T-cell (primary cell): ENCODE results near the gene LRP1. TPM values are rescaled to one million over a fixed set of nuclear protein-coding genes. Genes with fewer than 3 reads are reported as not detected.

Experiments used
- ATAC-seq, 4 experiments: fragments of 200-7000 bp in 3 of 4; fragments of 150-1000 bp in 1 of 4; cut with Tn5 transposase; replicated peaks in 1 of 4; 1 replicate in 3 of 4; 2 replicates in 1 of 4; pipeline ENCODE4 v1.10.0; 2021; ENCODE audit warnings: moderate library complexity in 3 of 4, mild to moderate bottlenecking in 2 of 4, moderate number of reproducible peaks in 1 of 4
- CTCF ChIA-PET, 2 donors: fragments of 300-600 bp; sonication (Branson Sonifier 250); formaldehyde crosslinking; loops; one replicate each; lab custom pipeline; 2022; ENCODE audit warnings: antibody characterized with exemption in 2 of 2; lab: Charles Lee
- POLR2A ChIA-PET, 2 donors: fragments of 300-600 bp; sonication (Branson Sonifier 250); formaldehyde crosslinking; loops; one replicate each; lab custom pipeline; 2022; ENCODE audit warnings: antibody characterized with exemption in 2 of 2; lab: Charles Lee
- DNase-seq, 35 experiments: peaks; one replicate each; pipeline versions ENCODE4 v3.0.0 to v3.0.0-alpha.2; 2013 to 2023
- H3K27ac ChIP-seq: one replicate; pipeline ENCODE4 v1.5.1; 2013; ENCODE audit warnings: low read length
- H3K27me3 ChIP-seq, 2 experiments: replicated peaks in 1 of 2; 1 replicate in 1 of 2; 2 replicates in 1 of 2; pipeline versions ENCODE4 v1.6.1 to v1.7.0; 2013; ENCODE audit warnings: low read length in 1 of 2, mixed read lengths in 1 of 2; ENCODE audit not compliant: control insufficient read depth in 2 of 2, insufficient read depth in 2 of 2; ENCODE audit errors: extremely low read depth in 1 of 2
- H3K36me3 ChIP-seq, 2 donors: 1 replicate in 1 of 2; 2 replicates in 1 of 2; pipeline versions ENCODE4 v1.6.1 to v1.7.0; 2013; ENCODE audit warnings: low read length in 1 of 2; ENCODE audit not compliant: control insufficient read depth in 2 of 2, insufficient read depth in 1 of 2; ENCODE audit errors: extremely low read depth in 1 of 2
- H3K4me1 ChIP-seq, 2 experiments: 1 replicate in 1 of 2; 2 replicates in 1 of 2; pipeline versions ENCODE4 v1.6.1 to v1.7.0; 2013; ENCODE audit warnings: low read length in 2 of 2, mixed read lengths in 1 of 2; ENCODE audit not compliant: insufficient read depth in 2 of 2, control insufficient read depth in 1 of 2; ENCODE audit errors: extremely low read depth in 1 of 2
- H3K4me3 ChIP-seq, 2 donors: 1 replicate in 1 of 2; 2 replicates in 1 of 2; pipeline versions ENCODE4 v1.5.1 to v1.7.0; 2013; ENCODE audit warnings: mild to moderate bottlenecking in 2 of 2, low read length in 1 of 2, moderate library complexity in 1 of 2; ENCODE audit not compliant: control insufficient read depth in 1 of 2; ENCODE audit errors: extremely low read depth in 1 of 2
- H3K9me3 ChIP-seq: 2 replicates; pipeline ENCODE4 v1.7.0; 2013
- H3K27ac Mint-ChIP-seq, 2 donors: one replicate each; pipeline ENCODE4 v1.8.0; 2020 to 2021; ENCODE audit warnings: mild to moderate bottlenecking in 2 of 2, mixed read lengths in 2 of 2
- H3K27me3 Mint-ChIP-seq, 2 donors: one replicate each; pipeline ENCODE4 v1.8.0; 2021 to 2022; ENCODE audit warnings: mixed read lengths in 2 of 2
- H3K36me3 Mint-ChIP-seq: one replicate; pipeline ENCODE4 v1.8.0; 2021; ENCODE audit warnings: mixed read lengths
- H3K4me1 Mint-ChIP-seq, 3 donors: one replicate each; pipeline ENCODE4 v1.8.0; 2020 to 2022; ENCODE audit warnings: mixed read lengths in 3 of 3, mild to moderate bottlenecking in 1 of 3
- H3K4me3 Mint-ChIP-seq, 3 donors: one replicate each; pipeline ENCODE4 v1.8.0; 2020 to 2022; ENCODE audit warnings: mild to moderate bottlenecking in 3 of 3, mixed read lengths in 3 of 3, moderate library complexity in 3 of 3
- H3K9me3 Mint-ChIP-seq, 3 donors: one replicate each; pipeline ENCODE4 v1.8.0; 2020 to 2022; ENCODE audit warnings: mixed read lengths in 3 of 3
- WGBS: methylation state at CpG from one replicate; pipeline ENCODE4 v1.1.5; 2013; ENCODE audit warnings: missing lambda C conversion rate; ENCODE audit not compliant: insufficient coverage; 5-methylcytosine and 5-hydroxymethylcytosine counted together
- total RNA-seq, 35 experiments: library from RNA in 6 of 35; stranded (reverse) in 6 of 35; fragments of 120-200 nt in 1 of 35; gene quantifications; one replicate each; pipeline versions ENCODE4 v1.2.1 to v1.2.4 and lab custom pipeline; 2013 to 2026

LRP1 gene
- total RNA-seq, 5 donors from 2014 or later (not counting 1 experiment from before 2014, with no cell fraction given), result 5.9 to 8.1 (median 7.7) TPM

DNA sequence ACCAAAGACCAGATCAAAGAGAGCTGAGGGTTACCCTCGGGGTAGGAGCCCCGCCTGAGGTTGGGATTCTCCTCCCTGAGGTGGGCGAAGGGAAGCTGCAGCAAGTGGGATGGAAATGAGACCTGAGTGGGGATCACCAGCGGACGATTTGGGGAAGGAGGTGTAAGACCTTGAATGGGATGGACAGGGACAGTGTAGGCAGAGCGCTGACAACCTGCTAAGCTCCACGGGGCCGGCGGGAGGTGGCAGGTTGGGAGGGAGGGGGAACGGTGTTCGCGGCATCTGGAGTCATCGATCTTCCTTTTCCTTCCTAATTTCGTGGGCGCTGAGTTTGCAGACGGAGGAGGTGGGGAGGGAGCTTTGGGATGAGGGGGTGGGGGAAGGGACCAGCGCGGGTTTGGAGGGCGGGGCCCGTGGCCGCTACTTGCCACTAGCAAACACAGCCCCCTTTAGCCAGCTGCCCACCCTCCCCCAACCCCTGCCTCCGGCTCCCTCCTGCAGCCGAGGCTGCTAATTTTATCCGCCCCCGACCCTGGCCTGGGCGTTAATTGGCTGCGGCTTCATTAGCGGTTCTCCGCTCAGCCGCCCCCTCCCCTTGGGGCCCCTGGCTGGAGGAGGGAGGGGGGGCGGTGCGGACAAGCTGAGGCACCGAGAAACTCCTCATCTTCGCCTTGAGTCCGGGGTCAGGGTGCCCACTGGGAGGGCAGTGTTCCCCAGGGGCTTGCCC is 98.5 kb downstream of the LRP1 start:
- no peak for ATAC-seq
- Histone ChIP-seq H3K4me1 (peaks cover 18 to 90% of the 10 kb centered on the region in 2 experiments), H3K9me3 (no peaks in the 10 kb centered on the region), H3K27ac (no peak overlapping the region), H3K4me3 (no peak overlapping the region), H3K27me3 (peaks cover 8 to 59% of the 10 kb centered on the region in 2 experiments), H3K36me3 (peaks cover 0 to 8% of the 10 kb centered on the region in 2 donors)
- peak overlapping the region in 1 of 2 donors; percentile 27 for H3K27ac Mint-ChIP-seq
- ChIA-PET POLR2A (no interaction called here), CTCF (interaction anchor here (0.6 to 3.9 kb wide), 9 partner anchors 9 to 254 kb away, joined by 3 to 21 read pairs (median 4); a partner anchor contains a TSS)
- H3K4me1 Mint-ChIP-seq, result peaks cover 54 to 75% (median 74%) of the 10 kb centered on the region in 3 donors
- WGBS, result 12% methylated on average over 22 of the region's 35 CpGs
- peaks cover 3% of the 10 kb centered on the region for H3K36me3 Mint-ChIP-seq
- H3K9me3 Mint-ChIP-seq, result no peaks in the 10 kb centered on the region
- DNase-seq, result no peak
- peaks cover 34 to 52% of the 10 kb centered on the region in 2 donors for H3K27me3 Mint-ChIP-seq
- H3K4me3 Mint-ChIP-seq, result peak overlapping the region in 1 of 3 donors; percentile 42

DNA sequence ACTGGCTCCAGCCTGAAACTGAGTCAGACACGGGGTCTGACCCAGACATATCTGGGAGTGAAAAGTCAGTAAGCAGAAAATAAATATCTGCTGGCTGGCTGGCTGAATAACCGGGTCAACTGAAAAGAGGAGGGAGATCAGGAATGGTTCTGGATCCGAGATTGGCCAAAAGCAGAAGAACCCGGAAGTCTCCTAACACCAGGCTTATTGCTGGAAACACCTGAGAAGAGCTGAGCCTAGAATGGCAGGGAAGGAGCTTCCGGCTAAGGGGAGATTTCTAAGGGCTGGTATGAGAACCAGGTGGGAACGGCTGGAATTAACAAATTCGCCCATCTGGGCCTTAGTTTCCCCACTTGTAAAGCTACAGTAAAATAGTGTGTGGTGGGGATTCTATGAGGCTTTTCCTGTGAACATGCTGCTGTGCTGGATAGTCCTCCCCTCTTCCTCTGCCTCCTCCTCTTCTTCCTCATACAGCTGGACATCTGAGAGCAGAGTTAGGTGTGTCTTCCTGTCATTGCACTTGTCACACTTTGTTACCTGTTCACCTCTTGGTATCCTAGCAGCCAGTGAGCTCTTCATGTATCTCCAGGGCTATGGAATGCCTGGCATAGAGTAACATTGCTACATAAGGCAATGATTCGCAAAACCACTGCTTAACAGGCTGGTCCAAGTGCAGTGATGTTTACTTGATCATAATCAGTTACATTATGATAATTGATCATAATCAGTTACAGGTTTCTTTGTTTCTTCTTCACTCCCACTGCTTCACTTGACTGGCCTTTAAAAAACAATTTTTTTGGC is 99.2 kb downstream of the LRP1 start:
- H3K9me3 ChIP-seq, result no peaks in the 10 kb centered on the region
- H3K36me3 ChIP-seq, result peaks cover 0 to 16% of the 10 kb centered on the region in 2 donors
- peak overlapping the region in 1 of 2 donors; percentile 27 for H3K27ac Mint-ChIP-seq
- peaks cover 27 to 45% of the 10 kb centered on the region in 2 donors for H3K27me3 Mint-ChIP-seq
- H3K4me1 ChIP-seq, result peaks cover 17 to 83% of the 10 kb centered on the region in 2 experiments
- ATAC-seq (no peak), DNase-seq (no peak)
- H3K27ac ChIP-seq, result no peak overlapping the region
- peaks cover 8 to 57% of the 10 kb centered on the region in 2 experiments for H3K27me3 ChIP-seq
- peaks cover 54 to 70% (median 68%) of the 10 kb centered on the region in 3 donors for H3K4me1 Mint-ChIP-seq
- 84% methylated on average over 4 of the region's 8 CpGs for WGBS
- CTCF ChIA-PET, result interaction anchor here (0.6 to 3.9 kb wide), 7 partner anchors 9 to 45 kb away, joined by 3 to 21 read pairs (median 7); a partner anchor contains a TSS
- no peaks in the 10 kb centered on the region for H3K9me3 Mint-ChIP-seq
- H3K36me3 Mint-ChIP-seq, result peaks cover 11% of the 10 kb centered on the region
- POLR2A ChIA-PET, result interaction anchor here in 1 of 2 donors (0.5 kb wide), 1 partner anchor 376 kb away, joined by 3 read pairs; no protein-coding TSS in a partner anchor
- H3K4me3 Mint-ChIP-seq, result no peak overlapping the region
- H3K4me3 ChIP-seq, result no peak overlapping the region

DNA sequence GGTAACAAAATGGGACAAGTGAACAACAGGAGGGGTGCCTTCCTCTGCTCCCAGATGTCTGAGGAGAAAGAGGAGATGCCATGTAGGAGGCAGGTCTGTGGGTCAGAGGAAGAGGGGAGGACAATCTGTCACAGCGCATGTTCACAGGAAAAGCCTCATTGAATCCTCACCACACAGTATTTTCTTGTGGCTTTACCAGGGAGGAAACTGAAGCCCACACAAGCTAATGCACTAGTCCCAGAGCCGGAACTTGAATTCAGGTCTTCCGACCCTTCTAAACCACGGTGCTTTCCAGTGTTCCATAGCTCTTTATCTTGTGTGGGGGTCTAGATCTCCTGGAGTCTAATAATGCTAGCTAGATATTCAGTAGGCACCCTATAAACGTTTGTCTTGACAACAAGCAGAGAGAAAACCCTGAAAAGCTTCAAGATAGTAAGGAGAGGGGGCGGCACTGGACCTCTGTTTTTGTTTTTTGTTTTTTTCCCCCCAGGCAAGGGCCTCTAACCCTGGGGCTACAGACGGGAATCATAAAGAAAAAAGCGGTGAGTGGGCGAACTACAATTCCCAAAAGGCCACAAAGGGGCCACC is 100.9 kb downstream of the LRP1 start:
- Histone ChIP-seq H3K9me3 (no peaks in the 10 kb centered on the region), H3K4me1 (peaks cover 17 to 74% of the 10 kb centered on the region in 2 experiments), H3K27me3 (peaks cover 4 to 46% of the 10 kb centered on the region in 2 experiments), H3K27ac (peak overlapping the region; percentile 31), H3K4me3 (peak overlapping the region; percentile 83 to 94), H3K36me3 (peaks cover 15 to 32% of the 10 kb centered on the region in 2 donors)
- POLR2A ChIA-PET, result interaction anchor here (0.5 to 0.7 kb wide), 6 partner anchors 21 to 1321 kb away, joined by 3 to 8 read pairs (median 4); partner anchors contain the start of gene STAC3 (in 1 of the 2)
- no peaks in the 10 kb centered on the region for H3K9me3 Mint-ChIP-seq
- peaks cover 45 to 67% (median 53%) of the 10 kb centered on the region in 3 donors for H3K4me1 Mint-ChIP-seq
- CTCF ChIA-PET, result interaction anchor here (0.6 to 3.1 kb wide), 16 partner anchors 8 to 429 kb away, joined by 3 to 38 read pairs (median 6); a partner anchor contains a TSS
- WGBS, result no CpG with 5 or more reads among the region's 9 CpGs
- H3K4me3 Mint-ChIP-seq, result peak overlapping the region; percentile 93 to 96 (median 95)
- DNase-seq (peak in 1 of 35 experiments; percentile 61), ATAC-seq (peak; percentile 16 to 20 (median 17))
- H3K27me3 Mint-ChIP-seq, result peaks cover 13 to 29% of the 10 kb centered on the region in 2 donors
- H3K36me3 Mint-ChIP-seq, result peaks cover 27% of the 10 kb centered on the region
- H3K27ac Mint-ChIP-seq, result peak overlapping the region; percentile 84 to 86

DNA sequence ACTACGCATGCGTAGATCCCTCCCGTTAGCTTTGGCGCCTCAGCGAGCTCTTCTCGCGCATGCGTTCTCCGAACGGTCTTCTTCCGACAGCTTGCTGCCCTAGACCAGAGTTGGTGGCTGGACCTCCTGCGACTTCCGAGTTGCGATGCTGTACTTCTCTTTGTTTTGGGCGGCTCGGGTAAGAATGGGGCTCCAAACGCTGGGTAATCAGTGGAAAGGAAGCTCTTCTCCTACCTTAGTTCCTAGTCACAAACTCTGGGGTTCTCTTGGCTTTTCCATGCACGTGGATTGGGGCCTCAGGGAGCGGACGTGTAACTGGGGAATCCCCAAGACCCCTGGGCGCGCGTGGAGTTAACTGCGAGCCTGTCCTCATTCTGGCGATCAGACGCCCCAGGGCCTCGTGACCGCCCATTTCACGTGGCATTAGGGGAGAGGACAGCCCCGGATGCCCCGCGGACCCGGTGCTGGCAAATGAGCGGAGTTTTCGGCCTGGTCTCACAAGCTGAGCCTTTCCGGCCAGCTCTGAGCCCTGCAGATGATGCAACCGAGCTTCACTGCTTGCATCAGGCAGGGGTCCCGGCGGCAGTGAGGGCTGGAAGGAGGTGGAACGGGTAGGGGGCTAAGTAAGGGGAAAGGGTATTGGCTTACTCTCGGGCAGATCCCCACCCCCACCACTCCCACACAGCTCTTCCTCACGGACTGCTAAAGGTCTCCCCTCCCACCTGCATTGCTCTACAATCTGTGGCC is 101.5 kb downstream of the LRP1 start, which contains the start of gene SHMT2:
TSS of gene SHMT2 (plus strand) at position 78 of the 747 bp plus-strand sequence. CDS start at position 146, 68 bp downstream.
- Histone ChIP-seq H3K36me3 (peaks cover 17 to 36% of the 10 kb centered on the region in 2 donors), H3K27ac (peak within 1 kb of the TSS; percentile 31), H3K4me1 (peaks cover 17 to 68% of the 10 kb centered on the region in 2 experiments), H3K27me3 (peaks cover 0 to 40% of the 10 kb centered on the region in 2 experiments), H3K4me3 (peak within 1 kb of the TSS; percentile 83 to 94), H3K9me3 (no peaks in the 10 kb centered on the region)
- ChIA-PET CTCF (interaction anchor here (0.6 to 3.1 kb wide), 16 partner anchors 8 to 429 kb away, joined by 3 to 38 read pairs (median 6); a partner anchor contains a TSS), POLR2A (interaction anchor here (0.6 kb wide), 5 partner anchors 21 to 503 kb away, joined by 3 to 8 read pairs (median 5); partner anchors contain the start of genes STAC3 (in 1 of the 2) and STAT6 (in 1 of the 2))
- ATAC-seq (peak; percentile 60 to 77 (median 71)), DNase-seq (peak; percentile 68 to 96 (median 84))
- H3K27me3 Mint-ChIP-seq, result peaks cover 13 to 23% of the 10 kb centered on the region in 2 donors
- H3K27ac Mint-ChIP-seq, result peak within 1 kb of the TSS; percentile 84 to 86
- 0% methylated on average over 28 of the region's 42 CpGs for WGBS
- peaks cover 33% of the 10 kb centered on the region for H3K36me3 Mint-ChIP-seq
- H3K4me1 Mint-ChIP-seq, result peaks cover 45 to 71% (median 54%) of the 10 kb centered on the region in 3 donors
- H3K4me3 Mint-ChIP-seq, result peak within 1 kb of the TSS; percentile 93 to 96 (median 95)
- H3K9me3 Mint-ChIP-seq, result no peaks in the 10 kb centered on the region

DNA sequence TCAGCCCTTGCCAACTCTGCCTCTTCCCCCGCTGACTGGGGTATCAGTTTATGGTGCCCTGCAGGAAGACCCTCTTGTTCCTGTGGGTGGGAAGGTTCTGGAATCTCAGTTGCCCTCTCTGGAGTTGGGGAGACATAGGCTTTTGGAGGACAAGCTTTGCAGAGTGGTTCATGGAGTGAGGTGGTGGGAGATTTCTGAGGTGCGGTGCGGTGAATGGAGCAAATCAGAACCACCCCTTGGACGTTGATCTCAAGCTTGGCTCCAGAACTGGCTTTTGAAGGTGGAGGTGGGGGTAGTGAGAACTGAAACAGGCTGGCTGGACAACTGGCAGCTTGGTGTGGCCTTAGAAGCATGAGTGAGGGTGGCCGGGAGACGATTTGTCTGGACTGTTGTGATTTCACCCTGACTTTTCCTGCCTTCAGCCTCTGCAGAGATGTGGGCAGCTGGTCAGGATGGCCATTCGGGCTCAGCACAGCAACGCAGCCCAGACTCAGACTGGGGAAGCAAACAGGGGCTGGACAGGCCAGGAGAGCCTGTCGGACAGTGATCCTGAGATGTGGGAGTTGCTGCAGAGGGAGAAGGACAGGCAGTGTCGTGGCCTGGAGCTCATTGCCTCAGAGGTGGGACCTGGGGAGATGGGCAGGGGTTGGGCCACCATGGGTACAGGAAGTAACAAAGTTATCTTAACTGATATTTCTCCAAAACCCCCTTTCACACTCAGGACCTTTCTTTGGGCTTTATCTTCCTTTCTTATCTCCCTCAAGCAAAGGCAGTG is 102.3 kb downstream of the LRP1 start:
- POLR2A ChIA-PET, result no interaction called here
- H3K9me3 Mint-ChIP-seq, result no peaks in the 10 kb centered on the region
- 71% methylated on average over 9 of the region's 10 CpGs for WGBS

More for the DNA sequence above, 102.3 kb downstream of the LRP1 start:
- Mint-ChIP-seq H3K36me3 (peaks cover 36% of the 10 kb centered on the region), H3K27ac (peak overlapping the region in 1 of 2 donors; percentile 18), H3K4me3 (peak overlapping the region; percentile 93 to 96 (median 95)), H3K27me3 (peaks cover 13 to 18% of the 10 kb centered on the region in 2 donors), H3K4me1 (peaks cover 40 to 69% (median 50%) of the 10 kb centered on the region in 3 donors)
- CTCF ChIA-PET, result interaction anchor here (0.6 to 3.1 kb wide), 9 partner anchors 7 to 118 kb away, joined by 3 to 38 read pairs (median 7); no protein-coding TSS in a partner anchor
- Histone ChIP-seq H3K27me3 (peaks cover 0 to 40% of the 10 kb centered on the region in 2 experiments), H3K36me3 (peaks cover 17 to 36% of the 10 kb centered on the region in 2 donors), H3K4me3 (peak overlapping the region; percentile 83 to 94), H3K27ac (no peak overlapping the region), H3K9me3 (no peaks in the 10 kb centered on the region), H3K4me1 (peaks cover 17 to 68% of the 10 kb centered on the region in 2 experiments)
- no peak for ATAC-seq
- DNase-seq, result no peak
